NCI-H1092 treated with DMSO at 0.1 percent for 48 hours (cell line): ENCODE measurements around the gene ITSN1.
A peak's percentile ranks its signal among the peaks of the same experiment; 100 is the strongest.
"Not testable (repeated sequence)": the region's sequence is repeated elsewhere in the genome, so short reads cannot be mapped to it uniquely, and the experiment has no call there.

Source experiments
- DNase-seq: peaks from one replicate; lab custom pipeline; 2025; lab: John Stamatoyannopoulos, UW

The ITSN1 gene

DNA sequence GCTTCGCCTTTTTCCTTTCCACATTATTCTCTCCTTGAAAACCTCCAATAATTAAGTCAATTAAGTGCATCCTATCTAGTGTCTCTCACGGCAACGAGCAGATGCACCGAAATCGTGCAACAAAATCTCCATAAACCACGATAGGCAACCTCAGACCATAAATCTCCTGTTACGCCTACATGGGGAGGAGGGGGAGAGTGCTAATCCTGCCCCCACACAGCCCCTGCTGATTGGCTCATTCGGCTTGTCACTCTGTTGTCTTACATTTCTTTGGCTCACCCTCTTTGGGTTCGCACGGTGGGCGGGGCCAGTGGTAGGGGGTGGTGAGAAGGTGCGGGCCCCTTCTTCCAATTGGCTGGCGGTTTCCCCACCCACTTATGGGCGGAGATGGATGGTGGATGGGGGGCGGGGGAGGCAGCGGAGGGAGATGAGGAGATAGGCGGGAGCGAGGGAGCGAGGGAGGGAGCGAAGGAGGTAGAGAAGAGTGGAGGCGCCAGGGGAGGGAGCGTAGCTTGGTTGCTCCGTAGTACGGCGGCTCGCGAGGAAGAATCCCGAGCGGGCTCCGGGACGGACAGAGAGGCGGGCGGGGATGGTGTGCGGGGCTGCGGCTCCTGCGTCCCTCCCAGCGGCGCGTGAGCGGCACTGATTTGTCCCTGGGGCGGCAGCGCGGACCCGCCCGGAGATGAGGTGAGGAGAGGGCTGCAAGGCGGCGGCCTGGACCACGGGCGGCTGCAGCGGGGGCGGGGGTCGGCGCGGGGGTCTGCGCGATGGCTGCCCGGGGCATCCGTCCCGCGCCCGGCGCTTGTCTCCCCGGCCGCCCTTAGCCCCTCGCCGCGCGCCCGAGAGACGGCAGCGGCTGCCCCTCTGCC, at the start of gene ITSN1:
ITSN1 (plus strand) TSS at position 475 of the 869 bp plus-strand sequence. CDS start 76,328 bp downstream, outside the sequence.
- peak; percentile 99 for DNase-seq

DNA sequence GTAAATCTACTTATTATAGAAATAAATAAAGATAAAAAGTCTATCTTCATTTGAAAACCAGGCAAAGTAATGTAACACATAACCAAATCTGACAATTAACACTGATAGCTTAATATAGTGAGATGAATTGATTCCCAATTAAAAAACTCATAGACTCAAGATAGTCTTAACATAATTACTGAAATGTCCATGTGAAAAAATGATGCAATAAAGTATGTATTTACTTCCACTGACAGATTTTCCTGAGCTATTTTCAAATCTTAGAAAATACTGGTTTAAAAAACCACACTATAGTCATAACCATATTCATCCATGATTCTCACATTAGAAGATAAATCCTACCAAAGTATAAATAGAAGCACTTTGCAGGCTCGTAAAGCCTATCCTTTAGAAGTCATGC, 44.2 kb upstream of the ITSN1 start:
- no peak for DNase-seq

DNA sequence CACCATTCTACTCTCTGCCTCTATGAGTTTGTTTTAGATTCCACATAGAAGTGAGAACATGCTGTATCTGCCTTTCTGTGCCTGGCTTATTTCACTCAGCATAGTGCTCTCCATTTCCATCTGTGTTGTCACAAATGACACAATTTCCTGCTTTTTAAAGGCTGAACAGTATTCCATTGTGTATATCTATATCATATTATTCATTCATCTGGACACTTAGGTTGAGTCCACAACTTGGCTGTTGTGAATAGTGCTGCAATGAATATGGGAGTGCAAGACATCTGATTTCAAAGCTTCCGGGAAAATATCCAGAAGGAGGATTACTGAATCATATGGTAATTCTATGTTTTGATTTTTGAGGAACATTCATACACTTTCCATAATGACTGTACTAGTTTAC, 33.7 kb upstream of the ITSN1 start:
- no peak for DNase-seq

- DNase-seq: no peak
These were observed 31.1 kb upstream of the ITSN1 start for GRCh38 chr21:33611006-33611744.

- not testable (repeated sequence) for DNase-seq
These were observed 24.7 kb upstream of the ITSN1 start for GRCh38 chr21:33617565-33617964.

GRCh38 chr21:33618407-33618806, 23.9 kb upstream of the ITSN1 start:
- no peak for DNase-seq

DNA sequence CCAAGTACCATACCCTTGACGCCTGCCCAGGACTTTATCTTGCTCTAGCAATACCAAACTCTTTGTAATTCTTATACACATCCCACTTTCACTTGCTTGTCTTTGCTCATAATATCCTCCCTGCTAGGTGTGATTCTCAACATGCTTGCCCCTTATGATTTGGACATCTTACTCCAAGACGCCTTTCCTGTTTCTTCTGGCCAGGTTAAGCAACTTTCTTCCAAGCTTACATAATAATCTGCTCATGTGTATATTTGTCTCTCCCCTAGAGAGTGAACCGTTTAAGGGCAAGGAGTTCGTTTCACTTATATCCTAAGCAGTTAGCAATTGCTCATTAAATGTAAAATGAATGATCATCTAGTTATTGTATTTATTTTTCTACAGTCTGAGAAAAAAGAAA, 22.6 kb upstream of the ITSN1 start:
- no peak for DNase-seq

GRCh38 chr21:33622253-33622652, 20.0 kb upstream of the ITSN1 start:
- DNase-seq: no peak

DNA sequence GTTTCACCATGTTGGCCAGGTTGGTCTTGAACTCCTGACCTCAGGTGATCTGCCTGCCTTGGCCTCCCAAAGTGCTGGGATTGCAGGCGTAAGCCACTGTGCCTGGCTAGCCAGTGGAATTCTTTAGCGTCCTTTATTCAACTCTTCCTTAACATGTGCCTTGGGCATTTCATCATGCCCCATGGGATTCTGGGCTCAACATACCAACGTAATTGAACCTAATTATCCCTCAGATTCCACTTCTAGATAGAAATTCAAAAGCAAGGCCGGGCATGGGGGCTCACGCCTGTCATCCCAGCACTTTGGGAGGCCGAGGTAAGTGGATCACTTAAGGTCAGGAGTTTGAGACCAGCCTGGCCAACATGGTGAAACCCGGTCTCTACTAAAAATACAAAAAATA, 16.1 kb upstream of the ITSN1 start:
- DNase-seq: not testable (repeated sequence)

DNA sequence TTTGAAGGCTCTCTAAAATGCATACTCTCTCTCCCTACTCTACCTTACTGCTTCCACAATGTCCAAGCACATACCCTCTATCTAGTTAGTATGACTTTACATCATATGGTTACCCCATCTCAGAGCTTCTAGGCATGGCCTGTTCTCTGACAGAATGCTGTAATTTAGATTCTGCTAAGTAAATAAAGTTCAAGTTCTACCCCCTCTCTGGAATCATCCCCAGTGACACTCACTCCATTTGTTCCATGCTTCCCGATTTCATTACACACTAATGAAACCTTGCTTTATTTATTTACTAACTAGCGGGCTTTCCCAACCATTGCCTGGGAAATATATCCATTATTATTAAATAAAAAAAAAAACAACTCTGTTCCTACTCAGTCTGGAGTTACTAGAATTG, 8.0 kb upstream of the ITSN1 start:
- no peak for DNase-seq

- no peak for DNase-seq
These were observed 1.5 kb upstream of the ITSN1 start for GRCh38 chr21:33640697-33641351.

DNA sequence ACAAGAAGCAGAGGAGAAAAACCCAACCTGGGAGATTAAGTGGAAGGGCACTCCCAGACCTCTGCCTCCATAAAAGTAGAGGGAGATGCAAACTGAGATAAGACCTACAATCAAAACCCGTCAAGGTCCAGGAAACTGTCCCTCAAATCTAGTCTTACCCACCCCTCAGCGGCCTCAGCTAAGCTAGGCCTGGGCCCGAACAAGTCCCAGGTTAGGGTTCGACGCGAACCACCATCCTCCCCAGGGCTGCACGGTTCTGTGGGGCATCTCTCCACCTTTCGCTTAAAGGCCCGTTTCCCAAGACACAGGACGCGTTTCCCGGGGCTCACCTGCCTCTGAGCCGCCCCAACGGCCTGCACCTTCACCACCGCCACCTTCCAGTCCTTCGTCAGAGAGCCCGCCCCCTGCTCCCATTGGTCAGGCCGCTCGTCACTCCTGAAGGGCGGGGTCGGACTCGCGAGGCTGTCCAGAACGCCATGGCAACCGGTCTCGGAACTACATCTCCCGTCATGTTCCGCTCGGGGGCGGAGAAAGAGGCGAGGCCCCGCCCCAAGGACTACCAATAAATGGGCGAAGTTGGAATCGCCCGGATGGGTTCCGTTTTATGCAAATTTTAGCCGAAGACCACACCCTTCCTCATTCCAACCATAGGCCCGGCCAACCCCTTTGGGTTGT, 812 bp upstream of the ITSN1 start, which contains the start of gene CRYZL1:
CRYZL1 (minus strand) TSS at position 390 of the 675 bp plus-strand sequence. CDS start 10,190 bp downstream, outside the sequence.
- peak; percentile 99 for DNase-seq

GRCh38 chr21:33642896-33643657, 776 bp downstream of the ITSN1 start:
- peak; percentile 9 for DNase-seq

GRCh38 chr21:33643658-33644311, 1.5 kb downstream of the ITSN1 start:
- no peak for DNase-seq

DNA sequence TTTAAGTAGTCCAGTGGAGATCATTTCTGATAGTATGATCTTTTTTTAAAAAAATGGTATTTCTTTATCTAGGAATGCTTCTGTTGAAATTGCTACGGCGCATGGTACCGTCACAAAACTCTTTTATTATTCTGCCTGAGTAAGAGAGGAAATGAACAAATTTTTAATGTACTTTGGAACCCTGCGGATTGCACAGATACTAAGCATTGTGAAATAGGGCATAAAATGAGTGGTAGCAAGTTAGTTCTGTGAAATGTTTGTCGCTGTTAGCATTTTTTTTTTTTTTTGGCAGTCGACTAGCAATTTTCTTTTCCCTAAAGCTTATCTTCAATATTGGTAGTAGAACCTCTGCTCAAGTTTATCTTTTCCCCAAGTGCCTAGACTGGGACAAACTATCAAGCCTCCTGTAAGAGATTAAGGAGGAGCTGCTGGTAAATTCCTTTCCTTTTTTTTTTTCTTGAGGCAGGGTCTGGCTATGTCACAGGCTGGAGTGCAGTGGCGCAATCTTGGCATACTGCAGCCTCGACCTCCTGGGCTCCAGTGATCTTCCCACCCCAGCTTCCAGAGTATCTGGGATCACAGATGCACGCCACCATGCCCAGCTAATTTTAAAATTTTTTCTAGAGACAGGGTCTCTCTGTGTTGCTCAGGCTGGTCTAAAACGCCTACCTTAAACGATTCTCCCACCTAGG, 2.2 kb downstream of the ITSN1 start:
- DNase-seq: no peak

DNA sequence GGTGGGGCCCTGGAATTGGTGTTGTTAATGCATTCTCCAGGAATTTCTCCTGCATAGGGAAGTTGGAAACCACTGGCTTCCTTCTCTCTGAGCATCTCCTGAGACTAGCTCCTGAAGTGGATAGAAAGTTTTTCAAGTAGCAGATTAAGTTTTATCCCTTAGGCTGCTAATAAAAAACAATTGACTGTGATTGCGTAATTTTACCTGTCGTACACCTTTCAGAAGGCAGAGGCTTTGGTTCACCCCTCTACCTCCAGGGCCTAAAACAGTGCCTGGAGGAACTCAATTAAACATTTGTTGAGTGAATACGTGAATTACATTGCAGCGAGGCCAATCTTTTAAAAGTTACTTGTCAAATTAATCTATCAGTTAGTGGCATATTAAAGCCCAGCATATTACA, 3.4 kb downstream of the ITSN1 start:
- DNase-seq: no peak

GRCh38 chr21:33647587-33647986, 5.3 kb downstream of the ITSN1 start:
- no peak for DNase-seq

DNA sequence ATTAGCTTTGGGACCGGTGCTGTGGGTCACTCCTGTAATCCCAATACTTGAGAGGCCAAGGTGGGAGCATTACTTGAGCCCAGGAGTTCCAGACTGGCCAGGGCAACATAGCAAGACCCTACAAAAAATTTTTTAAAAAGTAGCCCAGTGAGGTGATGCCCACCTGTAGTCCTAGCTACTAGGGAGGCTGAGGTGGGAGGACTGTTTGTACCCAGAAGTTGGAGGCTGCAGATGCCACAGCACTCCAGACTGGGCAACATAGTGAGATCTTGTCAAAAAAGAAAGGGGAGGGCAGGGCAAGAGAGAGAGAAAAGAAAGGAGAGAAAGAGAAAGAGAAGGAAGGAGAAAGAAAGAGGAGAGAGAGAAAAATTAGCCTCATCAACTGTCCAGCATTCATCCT, 6.3 kb downstream of the ITSN1 start:
- DNase-seq: no peak

GRCh38 chr21:33650230-33650629, 7.9 kb downstream of the ITSN1 start:
- DNase-seq: no peak

DNA sequence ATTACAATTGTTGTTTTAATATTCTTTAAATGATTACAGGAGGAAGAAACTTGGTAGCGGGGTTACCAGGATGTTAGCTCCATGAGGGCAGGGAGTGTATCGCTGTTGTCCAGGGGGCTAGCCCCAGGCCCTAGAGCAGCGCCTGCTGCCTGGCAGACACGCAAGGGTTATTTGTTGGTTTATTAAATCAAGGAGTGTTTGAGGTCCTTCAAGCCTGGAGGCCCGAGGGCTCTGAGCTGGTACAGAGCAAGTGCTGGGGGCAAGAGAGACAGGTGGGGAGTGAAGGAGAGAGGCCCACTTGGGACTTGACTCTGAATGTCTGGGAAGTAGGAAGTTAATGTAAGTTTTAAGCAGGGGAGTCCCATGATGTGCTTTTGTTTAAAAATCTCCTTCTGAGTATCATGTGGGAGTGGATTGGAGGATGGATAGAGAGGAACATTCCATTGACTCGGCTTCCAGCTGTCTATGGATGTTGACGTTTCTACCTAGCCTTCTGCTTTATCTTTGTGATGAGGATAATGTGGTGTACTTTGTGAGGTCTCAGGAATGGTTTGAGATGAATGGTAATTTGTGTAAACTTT, 8.7 kb downstream of the ITSN1 start:
- no peak for DNase-seq
